ENCODE measurements around the gene HDAC11. TPM values are rescaled to one million over a fixed set of nuclear protein-coding genes. Genes with fewer than 3 reads are reported as not detected.

Gene HDAC11
- total RNA-seq, 4 donors from 2014 or later, result 7.4 to 20.6 (median 11.7) TPM

GRCh38 chr3:13508496-13508895 lies 28.4 kb downstream of the HDAC11 start:
- Histone ChIP-seq H3K36me3 (no peaks in the 10 kb centered on the region), H3K4me3 (no peak overlapping the region), H3K27ac (no peak overlapping the region), H3K27me3 (no peaks in the 10 kb centered on the region), H3K9me3 (no peaks in the 10 kb centered on the region), H3K4me1 (no peaks in the 10 kb centered on the region)
- intact Hi-C loops (cut with DNase I; ENCODE audit: low total_unique reads), result no loop called here
- TF ChIP-seq POLR2A (IDR thresholded peaks at IDR 0.05) (no peak), CTCF (IDR thresholded peaks at IDR 0.05) (no peak)
- DNase-seq, result no peak

- Histone ChIP-seq H3K4me1 (no peaks in the 10 kb centered on the region), H3K4me3 (no peak overlapping the region), H3K9me3 (no peaks in the 10 kb centered on the region), H3K27ac (no peak overlapping the region), H3K27me3 (no peaks in the 10 kb centered on the region), H3K36me3 (no peaks in the 10 kb centered on the region)
- no peak for DNase-seq
- intact Hi-C loops (cut with DNase I; ENCODE audit: low total_unique reads), result no loop called here
- no peak for TF ChIP-seq POLR2A (IDR thresholded peaks at IDR 0.05)
- TF ChIP-seq CTCF (IDR thresholded peaks at IDR 0.05), result no peak
Measured at GRCh38 chr3:13509059-13509815, 29.1 kb downstream of the HDAC11 start.

GRCh38 chr3:13509816-13510192 lies 29.7 kb downstream of the HDAC11 start:
- intact Hi-C loops (cut with DNase I; ENCODE audit: low total_unique reads), result no loop called here
- TF ChIP-seq CTCF (IDR thresholded peaks at IDR 0.05) (no peak), POLR2A (IDR thresholded peaks at IDR 0.05) (no peak)
- no peaks in the 10 kb centered on the region for H3K9me3 ChIP-seq
- no peak for DNase-seq
- no peak overlapping the region for H3K27ac ChIP-seq
- H3K36me3 ChIP-seq, result no peaks in the 10 kb centered on the region
- no peak overlapping the region for H3K4me3 ChIP-seq
- H3K27me3 ChIP-seq, result no peaks in the 10 kb centered on the region
- H3K4me1 ChIP-seq, result no peaks in the 10 kb centered on the region

- TF ChIP-seq CTCF (IDR thresholded peaks at IDR 0.05) (no peak), POLR2A (IDR thresholded peaks at IDR 0.05) (no peak)
- H3K27ac ChIP-seq, result peak overlapping the region in 1 of 2 donors; percentile 77
- H3K4me3 ChIP-seq, result no peak overlapping the region
- H3K27me3 ChIP-seq, result no peaks in the 10 kb centered on the region
- H3K36me3 ChIP-seq, result no peaks in the 10 kb centered on the region
- no peaks in the 10 kb centered on the region for H3K9me3 ChIP-seq
- intact Hi-C loops (cut with DNase I; ENCODE audit: low total_unique reads), result no loop called here
- DNase-seq, result no peak
- H3K4me1 ChIP-seq, result no peaks in the 10 kb centered on the region
Measured at GRCh38 chr3:13512451-13512850, 32.3 kb downstream of the HDAC11 start.

GRCh38 chr3:13513051-13513912 lies 33.2 kb downstream of the HDAC11 start:
- peak; percentile 53 to 59 for DNase-seq
- H3K27me3 ChIP-seq, result no peaks in the 10 kb centered on the region
- no peak overlapping the region for H3K4me3 ChIP-seq
- H3K27ac ChIP-seq, result peak overlapping the region; percentile 76 to 77
- no peak for TF ChIP-seq POLR2A (IDR thresholded peaks at IDR 0.05)
- no peak for TF ChIP-seq CTCF (IDR thresholded peaks at IDR 0.05)
- no peaks in the 10 kb centered on the region for H3K4me1 ChIP-seq
- intact Hi-C loops (cut with DNase I; ENCODE audit: low total_unique reads), result no loop called here
- no peaks in the 10 kb centered on the region for H3K9me3 ChIP-seq
- no peaks in the 10 kb centered on the region for H3K36me3 ChIP-seq

Measured in uterus (tissue), 4 donors.